C4-2B (cell line): Measurements from ENCODE around the gene ABCA6.

Experiments
- ZFX ChIP-seq: fragments of 450-650 bp; IDR thresholded peaks from 2 replicates; pipeline ENCODE4 v1.6.1; 2017
- TF ChIP-seq, protein P1 (sequence below): fragments of 450-650 bp; conservative IDR thresholded peaks from 2 replicates; pipeline ENCODE4 v1.5.1; 2017; ENCODE audit warnings: mild to moderate bottlenecking

GRCh38 chr17:69122065-69122464 lies 19.6 kb downstream of the ABCA6 start:
- TF ChIP-seq ZFX = no peak
- TF ChIP-seq, protein P1, sequence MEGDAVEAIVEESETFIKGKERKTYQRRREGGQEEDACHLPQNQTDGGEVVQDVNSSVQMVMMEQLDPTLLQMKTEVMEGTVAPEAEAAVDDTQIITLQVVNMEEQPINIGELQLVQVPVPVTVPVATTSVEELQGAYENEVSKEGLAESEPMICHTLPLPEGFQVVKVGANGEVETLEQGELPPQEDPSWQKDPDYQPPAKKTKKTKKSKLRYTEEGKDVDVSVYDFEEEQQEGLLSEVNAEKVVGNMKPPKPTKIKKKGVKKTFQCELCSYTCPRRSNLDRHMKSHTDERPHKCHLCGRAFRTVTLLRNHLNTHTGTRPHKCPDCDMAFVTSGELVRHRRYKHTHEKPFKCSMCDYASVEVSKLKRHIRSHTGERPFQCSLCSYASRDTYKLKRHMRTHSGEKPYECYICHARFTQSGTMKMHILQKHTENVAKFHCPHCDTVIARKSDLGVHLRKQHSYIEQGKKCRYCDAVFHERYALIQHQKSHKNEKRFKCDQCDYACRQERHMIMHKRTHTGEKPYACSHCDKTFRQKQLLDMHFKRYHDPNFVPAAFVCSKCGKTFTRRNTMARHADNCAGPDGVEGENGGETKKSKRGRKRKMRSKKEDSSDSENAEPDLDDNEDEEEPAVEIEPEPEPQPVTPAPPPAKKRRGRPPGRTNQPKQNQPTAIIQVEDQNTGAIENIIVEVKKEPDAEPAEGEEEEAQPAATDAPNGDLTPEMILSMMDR = no peak
